GM21786 (cell line): ENCODE measurements around the gene ATP6V0E2.
"Not testable (repeated sequence)": the region's sequence is repeated elsewhere in the genome, so short reads cannot be mapped to it uniquely, and the experiment has no call there.

ENCODE experiments used
- ATAC-seq: cut with Tn5 transposase; IDR thresholded peaks from one replicate; pipeline ENCODE4 v1.9.1; 2021; ENCODE audit not compliant: unreplicated experiment

Gene ATP6V0E2

DNA sequence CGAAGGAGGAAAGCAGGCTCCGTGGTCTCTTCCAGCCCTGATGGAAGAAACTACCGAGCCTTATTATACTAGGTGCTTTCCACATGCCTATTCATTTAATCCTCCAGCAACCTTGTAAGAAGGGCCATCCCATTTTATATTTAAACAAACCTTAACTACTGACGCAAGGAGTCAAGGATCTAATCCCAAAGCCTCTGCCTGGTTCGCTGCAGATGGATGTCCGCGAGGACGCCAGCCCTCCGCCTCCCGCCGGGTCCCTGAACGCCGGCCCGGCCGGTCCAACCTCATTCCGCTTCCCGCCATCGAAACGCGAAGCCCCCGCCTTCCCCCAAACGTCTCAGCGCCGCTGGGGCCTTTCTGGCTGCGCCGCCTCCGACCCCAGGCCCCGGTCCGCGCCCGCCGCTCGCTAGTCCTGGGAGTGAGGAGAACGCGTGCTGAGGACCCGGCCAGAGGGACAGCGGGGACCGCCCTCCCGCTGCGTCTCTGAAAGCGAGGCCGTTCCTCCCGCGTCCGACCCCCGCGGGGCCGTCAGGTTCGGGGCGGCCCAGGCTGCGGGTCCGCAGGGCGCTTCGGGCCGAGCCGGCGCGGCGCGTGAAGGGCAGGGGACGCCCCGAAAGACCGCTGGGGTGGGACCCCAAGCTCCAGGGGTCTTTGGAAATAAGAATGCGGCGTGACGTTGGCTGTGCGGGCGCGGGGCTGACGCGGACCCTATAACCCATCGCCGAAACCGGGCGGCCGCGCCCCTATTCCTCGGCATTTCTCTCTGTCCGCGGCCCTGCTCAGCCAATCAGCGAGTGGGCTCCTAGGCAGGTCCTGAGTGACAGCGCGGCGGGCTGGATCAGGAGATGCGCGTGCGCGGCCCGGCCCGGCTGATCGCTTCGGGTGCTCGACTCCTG, at the start of gene ATP6V0E2:
ATP6V0E2 (plus strand) TSS at position 896 of the 896 bp plus-strand sequence. CDS start 97 bp downstream, outside the sequence.
- peak; percentile 85 for ATAC-seq

- ATAC-seq, result no peak
These were observed 49.4 kb upstream of the ATP6V0E2 start for GRCh38 chr7:149824301-149824741.

DNA sequence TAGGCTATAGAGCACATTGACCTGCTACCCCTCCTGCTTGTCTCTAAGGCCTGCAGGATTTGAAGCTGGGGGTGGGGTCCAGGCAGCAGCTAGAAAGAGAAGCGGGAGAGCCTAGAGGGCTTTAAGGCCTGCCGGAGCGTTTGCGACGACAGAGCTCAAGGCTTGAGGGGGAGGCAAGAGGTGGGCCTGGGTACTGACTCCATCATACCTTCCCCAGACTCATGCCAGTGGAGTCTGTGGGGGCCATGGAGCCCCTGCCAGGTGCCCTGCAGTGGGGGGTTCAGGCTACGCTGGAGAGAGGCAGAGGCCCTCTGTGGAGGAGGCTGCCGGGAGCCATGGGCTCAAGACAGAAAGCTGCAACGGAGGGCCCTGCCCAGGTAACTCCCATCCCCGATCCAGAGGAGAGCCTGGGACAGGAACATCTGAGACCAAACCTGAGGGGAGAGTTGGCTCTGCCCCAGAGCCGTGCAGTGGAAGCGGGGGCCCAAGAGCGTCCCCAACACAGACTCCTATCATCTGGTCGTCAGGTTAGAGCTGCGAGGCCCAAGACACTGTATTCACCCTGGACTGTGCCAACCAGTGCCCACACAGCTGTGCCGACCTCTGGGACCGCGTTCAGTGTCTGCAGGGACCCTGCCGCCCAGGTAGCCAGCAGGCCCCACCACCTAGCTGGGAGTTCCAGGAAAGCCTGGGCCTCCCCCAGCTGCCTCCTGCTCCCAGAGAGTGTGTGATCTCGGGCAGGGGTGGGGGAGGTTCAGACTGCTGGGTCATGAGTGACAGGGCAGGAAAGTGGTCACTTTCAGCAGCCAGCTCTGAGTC, 48.8 kb upstream of the ATP6V0E2 start:
- ATAC-seq, result no peak

GRCh38 chr7:149825567-149826343, 48.0 kb upstream of the ATP6V0E2 start:
- no peak for ATAC-seq

GRCh38 chr7:149826344-149827088, 47.3 kb upstream of the ATP6V0E2 start:
- ATAC-seq, result no peak

DNA sequence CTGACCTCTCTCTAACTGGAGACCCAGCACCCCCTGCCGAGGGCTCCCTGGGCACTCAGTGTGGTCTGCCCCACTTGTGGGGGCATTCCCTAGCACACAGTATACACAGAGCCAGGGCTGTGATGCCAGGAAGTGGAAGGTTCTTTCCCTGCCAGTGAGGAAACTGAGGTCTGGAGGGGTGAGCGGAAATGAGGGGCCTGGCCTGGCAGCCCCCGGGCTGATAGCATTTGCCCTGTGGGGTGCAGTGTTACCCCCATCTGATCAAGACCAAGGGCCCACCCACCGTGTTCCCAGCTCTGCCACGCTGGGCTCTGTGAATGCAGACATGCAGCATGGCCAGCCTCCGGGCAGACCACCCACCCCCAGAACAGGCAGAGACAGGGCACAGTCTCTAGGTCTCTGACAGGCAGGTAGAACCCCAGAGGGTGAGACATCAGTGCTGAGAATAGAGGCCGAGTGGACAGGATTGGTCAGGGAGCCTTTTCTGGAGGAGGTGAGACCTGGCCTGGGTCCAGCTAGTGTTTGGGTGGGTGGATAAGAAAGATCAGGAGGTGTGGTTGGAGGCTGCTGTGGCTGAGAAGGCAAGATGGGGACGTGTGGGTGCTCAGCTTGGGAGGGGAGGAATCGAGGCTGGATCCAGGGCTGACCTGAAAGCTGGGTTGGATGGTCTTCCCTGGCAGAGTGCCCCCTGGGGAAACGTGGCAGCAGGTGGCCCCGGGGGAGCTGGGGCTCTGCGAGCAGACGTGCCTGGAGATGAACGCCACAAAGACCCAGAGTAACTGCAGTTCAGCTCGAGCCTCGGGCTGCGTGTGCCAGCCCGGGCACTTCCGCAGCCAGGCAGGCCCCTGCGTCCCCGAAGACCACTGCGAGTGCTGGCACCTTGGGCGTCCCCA, 46.4 kb upstream of the ATP6V0E2 start:
- ATAC-seq, result no peak

DNA sequence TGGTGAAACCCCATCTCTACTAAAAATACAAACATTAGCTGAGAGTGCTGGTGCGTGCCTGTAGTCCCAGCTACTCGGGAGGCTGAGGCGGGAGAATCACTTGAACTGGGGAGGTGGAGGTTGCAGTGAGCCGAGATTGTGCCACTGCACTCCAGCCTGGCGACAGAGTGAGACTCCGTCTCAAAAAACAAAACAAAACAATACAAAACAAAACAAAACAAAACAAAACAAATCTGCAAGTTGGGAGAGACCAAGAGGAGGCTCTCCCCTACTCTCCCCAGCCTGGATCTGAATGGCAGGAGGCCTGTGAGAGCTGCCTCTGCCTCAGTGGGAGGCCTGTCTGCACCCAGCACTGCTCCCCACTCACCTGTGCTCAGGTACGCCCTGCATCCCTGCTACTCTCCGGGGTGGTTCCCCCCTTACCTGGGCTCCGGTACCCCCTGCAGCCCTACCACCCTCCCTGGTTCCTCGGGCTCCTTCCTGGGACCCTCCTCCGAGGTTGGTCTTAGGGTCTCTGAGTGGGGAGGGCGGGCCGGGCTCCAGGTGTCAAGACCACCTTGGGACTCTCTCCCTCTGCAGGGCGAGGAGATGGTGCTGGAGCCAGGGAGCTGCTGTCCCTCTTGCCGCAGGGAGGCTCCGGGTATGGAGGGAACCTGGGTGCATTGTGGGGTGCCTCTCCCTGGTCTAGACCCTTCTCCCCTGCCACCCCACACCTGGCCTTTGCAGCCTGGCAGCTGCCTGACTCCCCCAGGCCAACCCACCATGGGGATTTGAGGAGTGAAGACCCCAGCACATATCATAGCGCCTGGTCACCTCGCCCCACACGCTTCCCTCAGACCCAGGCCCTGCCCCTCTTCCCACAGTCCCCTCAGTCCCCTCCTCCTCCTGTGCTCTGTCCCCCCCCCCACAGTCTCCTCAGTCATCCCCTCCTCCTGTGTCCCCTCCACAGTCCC, 45.1 kb upstream of the ATP6V0E2 start:
- no peak for ATAC-seq

DNA sequence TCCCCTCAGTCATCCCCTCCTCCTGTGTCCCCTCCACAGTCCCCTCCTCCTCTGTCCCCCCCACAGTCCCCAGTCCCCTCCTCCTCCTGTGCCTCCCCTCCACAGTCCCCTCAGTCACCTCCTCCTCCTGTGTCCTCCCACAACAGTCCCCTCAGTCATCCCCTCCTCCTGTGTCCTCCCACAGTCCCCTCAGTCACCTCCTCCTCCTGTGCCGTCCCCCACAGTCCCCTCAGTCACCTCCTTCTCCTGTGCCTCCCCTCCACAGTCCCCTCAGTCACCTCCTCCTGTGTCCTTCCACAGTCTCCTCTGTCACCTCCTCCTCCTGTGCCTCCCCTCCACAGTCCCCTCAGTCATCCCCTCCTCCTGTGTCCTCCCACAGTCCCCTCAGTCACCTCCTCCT, 43.2 kb upstream of the ATP6V0E2 start:
- not testable (repeated sequence) for ATAC-seq

DNA sequence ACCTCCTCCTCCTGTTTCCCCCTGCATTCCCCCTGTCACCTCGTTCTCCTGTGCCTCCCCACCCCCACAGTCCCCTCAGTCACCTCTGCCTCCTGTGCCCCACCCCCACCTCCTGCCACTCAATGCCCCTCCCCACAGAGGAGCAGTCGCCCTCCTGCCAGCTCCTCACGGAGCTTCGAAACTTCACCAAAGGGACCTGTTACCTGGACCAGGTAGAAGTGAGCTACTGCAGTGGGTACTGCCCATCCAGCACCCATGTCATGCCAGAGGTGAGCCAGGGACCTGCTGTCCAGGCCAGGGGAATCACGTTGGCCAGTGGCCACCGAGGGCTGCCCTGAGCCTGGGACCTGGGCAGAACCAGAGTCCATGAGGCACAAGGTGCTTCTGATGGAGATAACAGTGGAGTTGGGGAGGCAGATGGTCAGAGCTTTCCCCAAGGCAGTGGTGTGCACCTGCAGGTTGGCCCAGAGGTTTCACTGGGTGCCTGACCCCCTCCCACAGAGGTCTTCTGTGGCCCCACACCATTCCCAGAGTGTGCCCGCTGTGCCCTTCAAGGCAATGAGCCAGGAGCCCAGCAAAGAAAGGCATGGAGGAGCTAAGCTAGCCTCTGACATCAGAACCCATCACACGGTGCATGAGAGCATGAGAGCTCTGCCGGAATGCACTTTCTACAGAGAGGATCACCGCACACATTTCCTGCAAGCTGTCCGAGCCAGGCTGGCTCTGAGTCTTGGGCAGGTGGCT, 42.6 kb upstream of the ATP6V0E2 start:
- no peak for ATAC-seq

DNA sequence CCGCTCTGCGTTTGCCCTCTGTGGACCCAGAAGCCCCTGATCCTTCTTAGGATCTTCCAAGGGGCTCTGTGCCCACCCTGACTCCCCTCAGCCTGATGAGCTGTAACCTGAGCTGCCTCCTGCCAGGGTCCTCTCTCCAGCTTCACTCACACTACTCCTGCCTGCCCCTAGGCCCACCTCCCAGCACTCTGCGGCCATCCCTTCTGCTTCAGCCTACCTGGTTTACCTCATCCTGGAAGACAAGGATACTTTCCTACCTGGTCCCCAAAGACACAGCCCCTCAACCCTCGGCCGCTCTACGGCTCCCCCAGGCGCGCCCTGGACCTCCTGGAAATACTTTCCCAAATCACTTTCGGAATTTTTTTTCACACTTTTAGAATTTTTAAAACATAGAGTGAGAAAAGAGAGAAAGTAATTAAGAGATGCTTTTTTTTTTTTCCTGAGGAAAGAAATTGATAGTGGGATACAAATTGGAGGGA, 42.0 kb upstream of the ATP6V0E2 start:
- no peak for ATAC-seq

DNA sequence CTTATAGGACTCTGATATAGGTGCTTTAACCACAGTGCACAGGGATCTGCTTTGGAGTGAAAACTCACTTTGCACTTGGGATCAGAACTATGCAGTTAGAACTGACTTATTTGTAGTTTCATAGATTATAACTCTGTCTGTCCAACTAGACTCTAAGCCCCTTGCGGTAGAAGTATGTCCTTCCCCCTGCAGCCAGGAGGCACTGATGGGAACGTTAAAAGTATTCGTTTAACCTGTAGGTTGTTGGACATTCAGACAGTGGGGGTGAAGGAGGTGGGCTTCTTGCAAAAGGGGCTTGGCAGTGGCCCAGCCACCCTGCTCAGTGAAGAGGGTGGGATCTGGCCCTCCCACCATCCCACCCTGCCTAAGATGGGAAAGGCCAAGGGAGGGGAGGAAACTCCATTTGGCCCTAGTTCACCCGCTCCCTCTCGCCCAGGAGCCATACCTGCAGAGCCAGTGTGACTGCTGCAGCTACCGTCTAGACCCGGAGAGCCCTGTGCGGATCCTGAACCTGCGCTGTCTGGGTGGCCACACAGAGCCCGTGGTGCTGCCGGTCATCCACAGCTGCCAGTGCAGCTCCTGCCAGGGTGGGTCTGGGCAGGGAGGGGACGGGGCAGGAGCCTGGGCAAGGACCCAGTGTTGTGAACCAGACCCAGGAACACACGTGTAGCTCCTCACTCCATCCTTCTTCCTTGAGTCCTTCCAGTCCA, 41.3 kb upstream of the ATP6V0E2 start:
- ATAC-seq, result no peak

GRCh38 chr7:149833495-149834130, 40.2 kb upstream of the ATP6V0E2 start:
- ATAC-seq, result no peak

DNA sequence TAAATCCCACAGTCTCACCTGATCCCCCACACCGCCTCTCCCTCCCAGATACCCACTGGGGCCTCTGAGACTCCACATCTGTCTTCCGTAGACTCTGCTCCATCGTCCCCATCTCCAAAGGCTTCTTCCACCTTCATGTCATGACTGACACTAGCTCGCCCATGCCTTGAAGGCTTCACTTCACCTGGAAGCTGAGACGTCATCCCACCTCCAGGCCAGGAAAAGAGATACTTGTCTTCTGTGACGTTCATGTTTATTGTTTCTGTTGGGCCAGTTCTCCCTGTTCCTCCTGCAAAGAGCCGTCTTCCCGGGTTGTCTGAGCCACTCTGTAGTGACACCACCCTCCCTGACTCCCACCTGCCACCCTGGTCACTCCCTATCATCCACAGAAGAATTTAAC, 39.2 kb upstream of the ATP6V0E2 start:
- no peak for ATAC-seq

DNA sequence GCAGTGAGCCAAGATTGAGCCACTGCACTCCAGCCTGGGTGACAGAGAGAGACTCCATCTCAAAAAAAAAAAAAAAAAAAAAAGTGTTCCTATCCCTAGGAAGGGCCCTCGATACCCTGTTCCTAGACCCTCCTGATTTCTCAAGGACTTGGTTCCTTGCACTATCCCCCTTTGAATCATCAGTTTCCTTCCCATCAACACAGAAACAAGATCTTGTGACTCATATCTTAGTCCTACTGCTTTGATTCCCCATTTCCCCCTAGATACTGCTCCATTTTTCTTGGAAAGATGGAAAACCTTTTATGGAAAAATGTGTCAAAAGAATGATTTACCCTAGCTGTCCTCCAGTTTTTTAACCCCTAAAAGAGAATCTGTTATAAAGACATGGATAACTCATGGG, 37.3 kb upstream of the ATP6V0E2 start:
- ATAC-seq, result no peak

DNA sequence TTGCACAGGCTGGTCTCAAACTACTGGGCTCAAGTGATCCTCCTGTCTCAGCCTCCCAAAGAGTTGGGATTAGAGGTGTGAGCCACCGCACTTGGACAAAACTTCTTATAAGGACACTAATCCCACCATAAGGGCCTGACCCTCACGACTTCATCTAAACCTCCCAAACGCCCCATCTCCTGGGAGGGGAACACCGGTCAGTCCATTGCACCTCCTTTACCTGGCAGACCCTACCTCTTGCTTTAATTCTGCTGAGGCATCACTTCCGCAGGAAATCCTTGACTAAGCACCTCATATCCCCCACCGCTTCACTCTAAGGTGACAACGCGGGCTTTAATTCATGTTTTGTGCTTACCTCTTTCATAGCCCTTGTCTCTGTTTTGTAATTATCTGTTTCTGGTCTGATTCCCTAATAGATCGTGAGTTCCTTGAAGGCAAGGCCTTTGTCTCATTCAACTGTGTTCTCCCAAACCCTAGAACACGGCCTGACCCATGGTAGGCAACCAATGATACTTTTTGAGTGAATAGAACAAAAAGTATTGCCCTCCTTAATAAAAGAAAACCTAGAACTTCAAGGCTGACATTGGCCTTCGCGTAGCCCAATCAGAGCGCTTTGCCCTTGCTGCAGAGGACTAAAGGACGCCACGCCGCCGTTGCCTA, 36.1 kb upstream of the ATP6V0E2 start:
- ATAC-seq, result no peak
